ENCODE measurements around the gene GLUD2. TPM values are rescaled to one million over a fixed set of nuclear protein-coding genes. Genes with fewer than 3 reads are reported as not detected.

The GLUD2 gene
- total and polyA plus RNA-seq, 2 of the 4 experiments (the other 2 are of a cell fraction) = 0.51 to 1.6 TPM

GRCh38 chrX:120999413-120999812 lies 48.0 kb upstream of the GLUD2 start:
- Histone ChIP-seq H3K79me1 (ENCODE audit: low read depth in 1 of 2, low read length in 2 of 2) (no peaks in the 10 kb centered on the region), H3K36me3 (ENCODE audit: control insufficient read depth, insufficient read depth, low read length) (no peaks in the 10 kb centered on the region), H2BK20ac (ENCODE audit: low read depth, low read length) (no peak overlapping the region), H2BK5ac (ENCODE audit: low read depth, low read length, poor library complexity, severe bottlenecking) (no peak overlapping the region), H3K4me1 (ENCODE audit: control insufficient read depth, insufficient read depth, low read length) (no peaks in the 10 kb centered on the region), H3K9ac (ENCODE audit: low read depth, low read length) (no peak overlapping the region), H3K9me3 (ENCODE audit: control insufficient read depth, insufficient read depth, low read length) (no peaks in the 10 kb centered on the region), H2AFZ (replicated peaks; ENCODE audit: low read length, poor library complexity) (no peak overlapping the region), H4K91ac (ENCODE audit: insufficient read depth, low read depth, low read length) (no peak overlapping the region), H3K27me3 (ENCODE audit: control insufficient read depth, insufficient read depth, low read length) (no peaks in the 10 kb centered on the region), H3K23ac (ENCODE audit: low read depth, low read length) (no peak overlapping the region), H3K27ac (ENCODE audit: insufficient read depth, low read length) (no peak overlapping the region), H2AK5ac (ENCODE audit: low read depth, low read length) (no peak overlapping the region), H3K18ac (ENCODE audit: low read depth, low read length) (no peak overlapping the region), H4K8ac (ENCODE audit: low read depth in 2 of 2, low read length in 2 of 2) (no peak overlapping the region), H4K5ac (ENCODE audit: low read depth, low read length) (no peak overlapping the region), H3K56ac (ENCODE audit: extremely low read depth, insufficient read depth, low read length) (no peak overlapping the region), H2BK15ac (ENCODE audit: low read depth, low read length) (no peak overlapping the region), H3K4me3 (ENCODE audit: insufficient read depth, low read depth, low read length) (no peak overlapping the region), H3K4me2 (ENCODE audit: low read depth, low read length) (no peak overlapping the region), H2AK9ac (replicated peaks; ENCODE audit: low read depth, low read length, poor library complexity) (no peak overlapping the region), H3K14ac (replicated peaks; ENCODE audit: low read depth, low read length) (no peak overlapping the region), H3K9me1 (ENCODE audit: insufficient read depth, low read length) (no peaks in the 10 kb centered on the region), H4K20me1 (ENCODE audit: insufficient read depth, low read length) (no peaks in the 10 kb centered on the region), H2BK120ac (ENCODE audit: low read depth, low read length) (no peak overlapping the region), H3K4ac (ENCODE audit: low read depth, low read length) (no peak overlapping the region)
- dilution Hi-C loops (cut with HindIII; ENCODE audit: low sequenced_read_pairs, unreplicated experiment) (no loop called here), in situ Hi-C loops (cut with MboI; ENCODE audit: low sequenced_read_pairs) (no loop called here), intact Hi-C loops (cut with micrococcal nuclease) (no loop called here)
- CTCF ChIA-PET = no interaction called here
- TF ChIP-seq RFX5 (IDR thresholded peaks at IDR 0.05; ENCODE audit: low read depth, low read length) = no peak
- no peak for TF ChIP-seq MAZ (IDR thresholded peaks at IDR 0.05; ENCODE audit: borderline replicate concordance, low read depth, low read length)
- TF ChIP-seq SMC3 (IDR thresholded peaks at IDR 0.05; ENCODE audit: low read depth, low read length) = no peak
- TF ChIP-seq CHD1 (IDR thresholded peaks at IDR 0.05; ENCODE audit: low read depth, low read length) = no peak
- no peak for TF ChIP-seq RCOR1 (IDR thresholded peaks at IDR 0.05; ENCODE audit: insufficient replicate concordance, low read length)
- no peak for TF ChIP-seq MXI1 (IDR thresholded peaks at IDR 0.05; ENCODE audit: borderline replicate concordance, low read depth, low read length)
- no peak for TF ChIP-seq MAFK (IDR thresholded peaks at IDR 0.05; ENCODE audit: low read depth, low read length)
- no peak for TF ChIP-seq POLR2A (IDR thresholded peaks at IDR 0.05; ENCODE audit: low read depth, low read length)
- DNase-seq (no peak), ATAC-seq (ENCODE audit: low read depth) (no peak)
- BruUV-seq (replicated peaks) = no TSS peak
- POLR2A ChIA-PET (ENCODE audit: unreplicated experiment) = no interaction called here
- WGBS, 2 experiments (ENCODE audit: extremely low coverage in 2 of 2, insufficient read length in 1 of 2) = no CpG with 5 or more reads among the region's 3 CpGs
